Measurements from ENCODE around the gene TBC1D1. TPM values are rescaled to one million over a fixed set of nuclear protein-coding genes. Genes with fewer than 3 reads are reported as not detected.
A peak's percentile ranks its signal among the peaks of the same experiment; 100 is the strongest.

Gene TBC1D1
- polyA plus RNA-seq, 1 donor (not counting 4 experiments of a cell fraction or from before 2014, with no cell fraction given), result 32.5 TPM

- peak; percentile 38 for DNase-seq (ENCODE audit: low read depth, low spot score)
- Histone ChIP-seq H3K4me1 (ENCODE audit: control insufficient read depth, extremely low read depth, insufficient read depth, low read length) (peaks cover 4% of the 10 kb centered on the region), H2AFZ (ENCODE audit: control insufficient read depth, low read length) (no peak overlapping the region), H3K9me3 (ENCODE audit: control insufficient read depth, low read depth, low read length) (no peaks in the 10 kb centered on the region), H3K9me1 (ENCODE audit: control insufficient read depth, extremely low read depth, insufficient read depth, low read length) (no peaks in the 10 kb centered on the region), H3K27ac (ENCODE audit: control insufficient read depth, insufficient read depth, low read length) (no peak overlapping the region), H3K4me2 (ENCODE audit: control insufficient read depth, extremely low read depth, insufficient read depth, low read depth, low read length) (no peak overlapping the region), H3K36me3 (ENCODE audit: control insufficient read depth in 2 of 2, extremely low read depth in 1 of 2, insufficient read depth in 2 of 2, low read length in 2 of 2) (no peaks in the 10 kb centered on the region), H3K9ac (ENCODE audit: control insufficient read depth, extremely low read depth, insufficient read depth, low read length) (no peak overlapping the region), H3K27me3 (ENCODE audit: control insufficient read depth, extremely low read depth, insufficient read depth, low read length) (no peaks in the 10 kb centered on the region), H4K20me1 (ENCODE audit: control insufficient read depth, extremely low read depth, insufficient read depth, low read length) (no peaks in the 10 kb centered on the region), H3K79me2 (ENCODE audit: control insufficient read depth, insufficient read depth, low read length) (no peaks in the 10 kb centered on the region), H3K4me3 (ENCODE audit: control insufficient read depth in 2 of 3, extremely low read depth in 1 of 3, insufficient read depth in 2 of 3, low read depth in 1 of 3, low read length in 3 of 3) (no peak overlapping the region)
- dilution Hi-C loops (cut with MboI; ENCODE audit: extremely low pct_ligation_motif_present, low sequenced_read_pairs), result no loop called here
- peak; percentile 59 for FAIRE-seq
- no peak for TF ChIP-seq EZH2 (IDR thresholded peaks at IDR 0.05; ENCODE audit: low read length)
- TF ChIP-seq CTCF (optimal IDR thresholded peaks at IDR 0.05 in 1 of 3, IDR thresholded peaks at IDR 0.05 in 1 of 3, conservative IDR thresholded peaks at IDR 0.05 in 1 of 3; ENCODE audit: extremely low read depth in 1 of 3, insufficient read depth in 2 of 3, low read length in 3 of 3), result peak; percentile 77 to 83 (median 78)
Observed at GRCh38 chr4:37970702-37971101, 79.8 kb downstream of the TBC1D1 start.

GRCh38 chr4:37971202-37971601 lies 80.3 kb downstream of the TBC1D1 start:
- no peak overlapping the region for H3K4me3 ChIP-seq (ENCODE audit: control insufficient read depth in 2 of 3, extremely low read depth in 1 of 3, insufficient read depth in 2 of 3, low read depth in 1 of 3, low read length in 3 of 3)
- H3K79me2 ChIP-seq (ENCODE audit: control insufficient read depth, insufficient read depth, low read length), result no peaks in the 10 kb centered on the region
- TF ChIP-seq CTCF (optimal IDR thresholded peaks at IDR 0.05 in 1 of 3, IDR thresholded peaks at IDR 0.05 in 1 of 3, conservative IDR thresholded peaks at IDR 0.05 in 1 of 3; ENCODE audit: extremely low read depth in 1 of 3, insufficient read depth in 2 of 3, low read length in 3 of 3) (no peak), EZH2 (IDR thresholded peaks at IDR 0.05; ENCODE audit: low read length) (no peak)
- no peak overlapping the region for H3K4me2 ChIP-seq (ENCODE audit: control insufficient read depth, extremely low read depth, insufficient read depth, low read depth, low read length)
- no peaks in the 10 kb centered on the region for H3K9me3 ChIP-seq (ENCODE audit: control insufficient read depth, low read depth, low read length)
- no peak overlapping the region for H2AFZ ChIP-seq (ENCODE audit: control insufficient read depth, low read length)
- peaks cover 4% of the 10 kb centered on the region for H3K4me1 ChIP-seq (ENCODE audit: control insufficient read depth, extremely low read depth, insufficient read depth, low read length)
- DNase-seq (ENCODE audit: low read depth, low spot score) (no peak), FAIRE-seq (no peak)
- no peak overlapping the region for H3K27ac ChIP-seq (ENCODE audit: control insufficient read depth, insufficient read depth, low read length)
- no peaks in the 10 kb centered on the region for H4K20me1 ChIP-seq (ENCODE audit: control insufficient read depth, extremely low read depth, insufficient read depth, low read length)
- dilution Hi-C loops (cut with MboI; ENCODE audit: extremely low pct_ligation_motif_present, low sequenced_read_pairs), result no loop called here
- no peaks in the 10 kb centered on the region for H3K36me3 ChIP-seq (ENCODE audit: control insufficient read depth in 2 of 2, extremely low read depth in 1 of 2, insufficient read depth in 2 of 2, low read length in 2 of 2)
- no peak overlapping the region for H3K9ac ChIP-seq (ENCODE audit: control insufficient read depth, extremely low read depth, insufficient read depth, low read length)
- no peaks in the 10 kb centered on the region for H3K27me3 ChIP-seq (ENCODE audit: control insufficient read depth, extremely low read depth, insufficient read depth, low read length)
- no peaks in the 10 kb centered on the region for H3K9me1 ChIP-seq (ENCODE audit: control insufficient read depth, extremely low read depth, insufficient read depth, low read length)

Data from keratinocyte (primary cell).